Fibroblast of lung (primary cell): ENCODE results near the gene C6orf163.

ENCODE experiments used
- EZH2 ChIP-seq: IDR thresholded peaks from 2 replicates; pipeline ENCODE4 v1.5.1; 2012; ENCODE audit warnings: low read length, control low read depth, mild to moderate bottlenecking; ENCODE audit errors: missing control alignments
- TF ChIP-seq, protein P1 (sequence below), 2 donors: IDR thresholded peaks in 1 of 2; conservative IDR thresholded peaks in 1 of 2; 1 replicate in 1 of 2; 2 replicates in 1 of 2; pipeline ENCODE4 v1.5.1; 2011 to 2012; ENCODE audit warnings: low read length in 2 of 2, control low read depth in 1 of 2, inconsistent platforms in 1 of 2, low read depth in 1 of 2, mild to moderate bottlenecking in 1 of 2

DNA sequence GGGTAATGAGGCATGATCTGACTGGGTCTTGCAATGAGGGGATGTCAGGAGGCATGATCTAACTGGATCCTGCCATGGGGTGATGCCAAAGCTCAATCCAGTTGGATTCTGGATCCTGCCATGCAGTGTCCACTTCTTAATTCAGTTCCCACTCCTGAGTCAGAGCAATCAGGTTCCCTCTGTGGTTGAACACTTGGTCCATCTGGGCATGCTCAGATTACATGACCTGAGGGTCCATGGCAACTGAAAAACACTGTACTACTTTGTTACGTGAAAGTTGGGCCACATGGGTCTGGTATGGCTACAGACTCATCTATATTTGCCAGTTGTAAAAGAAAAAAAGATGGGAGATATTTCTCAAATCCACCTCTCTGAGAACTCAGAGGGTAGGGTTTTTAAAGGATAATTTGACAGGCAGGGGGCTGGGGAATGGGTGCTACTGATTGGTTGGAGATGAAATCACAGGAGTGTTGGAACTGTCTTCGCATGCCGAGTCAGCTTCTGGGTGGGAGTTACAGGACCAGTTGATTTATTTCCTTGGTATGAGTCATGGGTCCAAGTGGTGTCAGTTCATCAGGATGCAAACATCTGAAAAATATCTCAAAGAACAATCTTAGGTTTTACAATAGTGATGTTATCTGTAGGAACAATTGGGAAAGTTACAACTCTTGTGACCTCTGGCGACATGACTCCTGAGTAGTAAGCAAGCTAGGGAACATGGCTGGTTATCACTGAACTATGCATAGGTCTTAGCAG lies 21.6 kb downstream of the C6orf163 start:
- TF ChIP-seq, protein P1, sequence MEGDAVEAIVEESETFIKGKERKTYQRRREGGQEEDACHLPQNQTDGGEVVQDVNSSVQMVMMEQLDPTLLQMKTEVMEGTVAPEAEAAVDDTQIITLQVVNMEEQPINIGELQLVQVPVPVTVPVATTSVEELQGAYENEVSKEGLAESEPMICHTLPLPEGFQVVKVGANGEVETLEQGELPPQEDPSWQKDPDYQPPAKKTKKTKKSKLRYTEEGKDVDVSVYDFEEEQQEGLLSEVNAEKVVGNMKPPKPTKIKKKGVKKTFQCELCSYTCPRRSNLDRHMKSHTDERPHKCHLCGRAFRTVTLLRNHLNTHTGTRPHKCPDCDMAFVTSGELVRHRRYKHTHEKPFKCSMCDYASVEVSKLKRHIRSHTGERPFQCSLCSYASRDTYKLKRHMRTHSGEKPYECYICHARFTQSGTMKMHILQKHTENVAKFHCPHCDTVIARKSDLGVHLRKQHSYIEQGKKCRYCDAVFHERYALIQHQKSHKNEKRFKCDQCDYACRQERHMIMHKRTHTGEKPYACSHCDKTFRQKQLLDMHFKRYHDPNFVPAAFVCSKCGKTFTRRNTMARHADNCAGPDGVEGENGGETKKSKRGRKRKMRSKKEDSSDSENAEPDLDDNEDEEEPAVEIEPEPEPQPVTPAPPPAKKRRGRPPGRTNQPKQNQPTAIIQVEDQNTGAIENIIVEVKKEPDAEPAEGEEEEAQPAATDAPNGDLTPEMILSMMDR (conservative IDR thresholded peaks at IDR 0.05 in 1 of 2, IDR thresholded peaks at IDR 0.05 in 1 of 2; ENCODE audit: low read depth in 1 of 2, low read length in 2 of 2): no peak
- TF ChIP-seq EZH2: no peak
